C4-2B (cell line): ENCODE measurements around the gene CDC26.

Source experiments
- H3K27ac ChIP-seq: fragments of 450-650 bp; 2 replicates; pipeline ENCODE4 v1.5.1; 2017
- ZFX ChIP-seq: fragments of 450-650 bp; IDR thresholded peaks from 2 replicates; pipeline ENCODE4 v1.6.1; 2017
- TF ChIP-seq, protein P1 (sequence below): fragments of 450-650 bp; conservative IDR thresholded peaks from 2 replicates; pipeline ENCODE4 v1.5.1; 2017; ENCODE audit warnings: mild to moderate bottlenecking

Gene CDC26

DNA sequence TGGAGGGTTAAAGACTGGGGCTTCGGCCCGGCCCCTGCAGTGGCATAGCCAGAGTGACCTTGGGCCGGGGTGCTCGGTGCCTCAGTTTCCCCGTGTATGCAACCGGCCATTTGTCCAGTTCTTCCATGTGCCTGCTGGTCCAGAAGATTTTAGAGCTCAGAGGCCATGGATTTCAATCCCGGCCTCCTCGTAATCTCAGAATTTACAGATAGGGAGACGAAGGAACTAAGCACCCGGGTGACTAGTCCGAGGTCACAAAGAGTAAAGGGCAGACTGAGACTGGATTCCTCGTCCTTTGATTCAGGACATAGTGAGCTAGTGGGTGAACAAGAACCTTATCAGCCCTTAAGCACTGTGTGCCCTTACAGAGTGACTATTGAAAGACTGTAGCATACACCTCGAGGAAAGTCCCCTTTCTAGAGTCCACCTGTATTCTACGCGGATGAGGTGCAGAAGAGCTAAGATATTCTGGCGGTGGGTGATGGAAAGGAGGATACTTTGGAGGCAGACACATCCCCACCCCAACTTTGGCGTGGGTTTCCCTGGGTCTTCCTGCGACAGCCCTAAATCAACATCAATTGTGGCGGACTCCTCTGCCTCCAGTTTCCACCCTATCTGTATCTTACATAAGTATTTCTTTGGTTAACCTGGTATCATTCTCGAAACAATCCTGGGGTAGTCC, 53.4 kb downstream of the CDC26 start:
- peak; percentile 21; the same call in 1 of the 2 replicates for TF ChIP-seq ZFX
- TF ChIP-seq, protein P1, sequence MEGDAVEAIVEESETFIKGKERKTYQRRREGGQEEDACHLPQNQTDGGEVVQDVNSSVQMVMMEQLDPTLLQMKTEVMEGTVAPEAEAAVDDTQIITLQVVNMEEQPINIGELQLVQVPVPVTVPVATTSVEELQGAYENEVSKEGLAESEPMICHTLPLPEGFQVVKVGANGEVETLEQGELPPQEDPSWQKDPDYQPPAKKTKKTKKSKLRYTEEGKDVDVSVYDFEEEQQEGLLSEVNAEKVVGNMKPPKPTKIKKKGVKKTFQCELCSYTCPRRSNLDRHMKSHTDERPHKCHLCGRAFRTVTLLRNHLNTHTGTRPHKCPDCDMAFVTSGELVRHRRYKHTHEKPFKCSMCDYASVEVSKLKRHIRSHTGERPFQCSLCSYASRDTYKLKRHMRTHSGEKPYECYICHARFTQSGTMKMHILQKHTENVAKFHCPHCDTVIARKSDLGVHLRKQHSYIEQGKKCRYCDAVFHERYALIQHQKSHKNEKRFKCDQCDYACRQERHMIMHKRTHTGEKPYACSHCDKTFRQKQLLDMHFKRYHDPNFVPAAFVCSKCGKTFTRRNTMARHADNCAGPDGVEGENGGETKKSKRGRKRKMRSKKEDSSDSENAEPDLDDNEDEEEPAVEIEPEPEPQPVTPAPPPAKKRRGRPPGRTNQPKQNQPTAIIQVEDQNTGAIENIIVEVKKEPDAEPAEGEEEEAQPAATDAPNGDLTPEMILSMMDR = no peak
- peak overlapping the region; percentile 79 for H3K27ac ChIP-seq

DNA sequence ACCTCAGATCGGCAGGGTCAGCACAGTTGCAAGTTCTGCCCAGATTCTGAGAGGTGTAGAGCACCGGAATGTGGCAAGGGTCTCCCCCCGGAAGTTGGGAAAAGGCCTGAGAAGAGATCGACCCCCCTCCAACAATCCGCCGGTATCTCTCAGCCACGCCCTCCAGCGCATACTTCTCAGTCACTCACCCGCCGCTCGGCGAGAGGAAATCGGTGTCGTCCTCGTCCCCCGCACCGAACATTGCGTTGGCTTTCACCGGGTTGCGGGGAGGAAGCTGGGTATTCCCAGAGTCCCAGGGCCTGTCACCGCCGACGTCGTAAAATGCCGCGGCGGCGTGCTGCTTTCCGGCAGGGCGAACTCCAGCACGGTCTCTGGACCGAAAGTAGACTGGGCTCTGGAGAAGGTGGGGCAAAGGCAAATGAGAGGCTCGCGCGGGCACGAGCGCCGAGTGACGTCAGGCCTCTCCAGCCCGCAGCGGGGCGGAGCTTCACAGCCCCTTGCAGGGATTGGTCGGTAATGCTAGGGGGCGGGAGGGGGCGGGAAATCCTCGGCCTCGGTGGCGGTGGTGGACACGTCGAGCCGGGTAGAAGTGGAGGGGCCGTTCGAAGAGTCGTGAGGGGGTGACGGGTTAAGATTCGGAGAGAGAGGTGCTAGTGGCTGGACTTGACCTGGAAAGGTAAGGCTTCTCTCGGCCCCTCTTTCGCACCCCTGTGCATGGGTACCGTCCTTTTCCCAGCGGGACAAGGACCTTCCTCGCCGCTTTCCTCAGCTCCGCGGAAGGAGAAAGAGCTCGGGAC, 54.2 kb downstream of the CDC26 start, which contains the start of the genes FKBP15 and SLC31A1:
FKBP15 (minus strand) TSS at position 275 of the 797 bp plus-strand sequence; CDS start at position 241, 34 bp downstream.
SLC31A1 (plus strand) TSS at position 542 of the 797 bp plus-strand sequence. CDS start 34,605 bp downstream, outside the sequence.
- H3K27ac ChIP-seq = peak within 1 kb of the TSS; percentile 79
- TF ChIP-seq, protein P1 = no peak
- TF ChIP-seq ZFX = 0 out of 2 replicates have a peak, but pooled peaks have one; percentile 16

DNA sequence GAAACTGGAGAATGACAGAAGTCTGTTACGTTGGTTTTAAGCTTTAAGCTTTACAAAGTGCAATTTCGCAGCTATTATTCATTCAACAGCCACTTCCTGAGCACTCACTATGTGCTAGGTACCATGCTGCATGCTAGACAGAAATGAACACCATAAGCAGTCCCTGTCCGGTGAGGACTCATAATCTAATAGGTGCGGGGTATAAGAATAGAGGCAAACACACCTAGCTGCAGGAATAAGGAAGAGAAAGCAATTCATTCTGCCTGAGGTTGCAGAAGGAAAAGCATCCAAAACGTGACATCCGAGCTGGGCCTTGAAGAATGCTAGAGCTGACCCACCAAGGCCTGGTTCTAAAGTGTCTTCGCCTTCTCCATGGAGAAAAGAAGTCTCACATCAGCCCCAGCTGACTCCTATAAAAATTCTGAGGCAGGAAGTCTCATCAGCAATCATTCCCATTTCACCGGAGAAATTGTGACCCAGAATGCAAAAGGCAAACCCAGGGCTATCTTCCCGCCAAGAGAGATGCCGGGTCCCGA, 54.8 kb downstream of the CDC26 start:
- peak overlapping the region; percentile 79 for H3K27ac ChIP-seq
- 0 out of 2 replicates have a peak, but pooled peaks have one; percentile 5 for TF ChIP-seq ZFX
- TF ChIP-seq, protein P1 = no peak

DNA sequence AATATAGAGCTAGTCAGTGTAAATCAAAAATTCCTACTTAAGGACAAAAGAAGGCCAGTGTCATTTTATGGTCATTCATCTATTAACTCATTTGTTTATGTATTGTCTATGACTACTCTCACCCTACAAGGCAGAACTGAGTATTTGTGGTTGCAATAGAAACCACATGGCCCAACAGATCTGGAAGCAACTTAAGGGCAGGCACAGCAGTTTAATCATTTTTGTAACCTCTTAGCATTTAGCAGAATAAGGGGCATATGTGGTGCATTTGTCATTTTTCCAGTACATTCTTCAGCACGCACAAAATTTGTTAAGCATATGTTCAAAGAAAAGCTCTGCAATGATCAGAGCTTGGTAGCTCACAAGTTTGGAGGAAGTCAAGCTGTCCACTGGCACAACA, 55.4 kb downstream of the CDC26 start:
- H3K27ac ChIP-seq = no peak overlapping the region
- no peak for TF ChIP-seq ZFX
- TF ChIP-seq, protein P1 = no peak

DNA sequence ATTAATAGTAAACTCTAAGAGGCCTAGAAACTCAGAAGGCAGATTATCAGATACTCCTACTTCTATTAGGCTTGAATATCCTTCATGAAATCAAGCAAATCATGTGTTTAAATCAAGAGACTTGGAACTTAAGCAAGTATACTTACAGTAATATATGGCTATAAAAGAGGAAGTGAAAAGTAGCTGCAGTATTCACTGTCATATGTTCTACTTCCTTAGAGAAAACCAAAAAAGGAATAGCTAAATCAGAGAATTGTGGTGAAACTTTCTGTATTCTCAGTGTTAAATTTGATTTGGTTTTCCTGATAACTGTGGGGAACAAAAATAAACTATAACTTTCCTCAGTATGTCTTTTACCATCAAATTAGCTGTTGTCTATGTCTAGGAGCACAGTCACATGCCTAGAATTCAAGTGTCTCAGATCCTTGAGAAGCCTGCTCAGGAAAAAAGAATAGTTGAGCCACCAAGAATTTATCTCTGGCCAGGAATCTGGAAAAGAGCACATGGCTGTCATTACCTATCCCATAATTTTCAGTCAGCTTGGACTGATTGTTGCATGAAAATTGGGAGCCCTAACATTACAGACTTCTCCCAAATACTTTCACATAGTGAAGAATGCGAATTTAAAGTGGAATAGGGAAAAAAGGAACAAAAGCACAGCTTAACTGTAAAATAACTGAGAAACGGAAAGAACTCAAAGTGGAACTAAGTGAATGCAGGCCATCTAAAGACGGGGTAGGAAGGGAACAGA, 56.0 kb downstream of the CDC26 start:
- H3K27ac ChIP-seq = no peak overlapping the region
- TF ChIP-seq, protein P1 = no peak
- no peak for TF ChIP-seq ZFX
